HEK293T (cell line): Measurements from ENCODE around the gene WNK2.

Source experiments
- CTCF ChIA-PET: fragments of 350-600 bp; formaldehyde crosslinking; extraction: SDS; loops from one replicate; lab custom pipeline; 2021; ENCODE audit warnings: antibody characterized with exemption, inconsistent platforms; lab: Yijun Ruan, JAX
- POLR2A ChIA-PET: fragments of 350-600 bp; formaldehyde crosslinking; extraction: SDS; loops from one replicate; lab custom pipeline; 2020; ENCODE audit warnings: antibody characterized with exemption, inconsistent platforms; lab: Yijun Ruan, JAX
- DNase-seq: peaks from one replicate; pipeline ENCODE4 v3.0.0; 2012; ENCODE audit warnings: mixed read lengths; ENCODE audit errors: extremely low spot score
- ARNT ChIP-seq: fragments of 450-650 bp; IDR thresholded peaks from 2 replicates; pipeline ENCODE4 v1.6.1; 2017; ENCODE audit warnings: mild to moderate bottlenecking
- BHLHE40 ChIP-seq: fragments of 450-650 bp; IDR thresholded peaks from 2 replicates; pipeline ENCODE4 v1.6.1; 2016; ENCODE audit warnings: mild to moderate bottlenecking, moderate library complexity, borderline replicate concordance
- CTBP1 ChIP-seq: fragments of 450-650 bp; IDR thresholded peaks from 2 replicates; pipeline ENCODE4 v1.6.1; 2016; ENCODE audit warnings: borderline replicate concordance
- ELF4 ChIP-seq: fragments of 450-650 bp; IDR thresholded peaks from 2 replicates; pipeline ENCODE4 v1.6.1; 2017; ENCODE audit warnings: antibody characterized with exemption
- FOXA1 ChIP-seq: fragments of 450-650 bp; IDR thresholded peaks from 2 replicates; pipeline ENCODE4 v1.6.1; 2016; ENCODE audit warnings: mild to moderate bottlenecking
- FOXK2 ChIP-seq: fragments of 450-650 bp; IDR thresholded peaks from 2 replicates; pipeline ENCODE4 v1.6.1; 2016; ENCODE audit warnings: mild to moderate bottlenecking
- FOXM1 ChIP-seq: fragments of 450-650 bp; IDR thresholded peaks from 2 replicates; pipeline ENCODE4 v1.6.1; 2017; ENCODE audit warnings: mild to moderate bottlenecking, borderline replicate concordance
- HDGF ChIP-seq: fragments of 450-650 bp; IDR thresholded peaks from 2 replicates; pipeline ENCODE4 v1.6.1; 2017; ENCODE audit warnings: antibody characterized with exemption, borderline replicate concordance
- L3MBTL2 ChIP-seq: fragments of 450-650 bp; conservative IDR thresholded peaks from 2 replicates; pipeline ENCODE4 v1.6.1; 2016; ENCODE audit warnings: mild to moderate bottlenecking
- LEF1 ChIP-seq: fragments of 450-650 bp; IDR thresholded peaks from 2 replicates; pipeline ENCODE4 v1.6.1; 2017; ENCODE audit warnings: mild to moderate bottlenecking, borderline replicate concordance
- NFRKB ChIP-seq: fragments of 450-650 bp; IDR thresholded peaks from 2 replicates; pipeline ENCODE4 v1.6.1; 2016; ENCODE audit warnings: mild to moderate bottlenecking, moderate library complexity
- SP1 ChIP-seq: fragments of 450-650 bp; IDR thresholded peaks from 2 replicates; pipeline ENCODE4 v1.6.1; 2017
- SUZ12 ChIP-seq: fragments of 450-650 bp; IDR thresholded peaks from 2 replicates; pipeline ENCODE4 v1.6.1; 2016; ENCODE audit warnings: mild to moderate bottlenecking
- TARDBP ChIP-seq: fragments of 450-650 bp; IDR thresholded peaks from 2 replicates; pipeline ENCODE4 v1.6.1; 2016
- ZNF384 ChIP-seq: fragments of 450-650 bp; IDR thresholded peaks from 2 replicates; pipeline ENCODE4 v1.6.1; 2016
- TF ChIP-seq, protein P1 (sequence below): fragments of 450-650 bp; IDR thresholded peaks from 2 replicates; pipeline ENCODE4 v1.6.1; 2016

WNK2 gene

DNA sequence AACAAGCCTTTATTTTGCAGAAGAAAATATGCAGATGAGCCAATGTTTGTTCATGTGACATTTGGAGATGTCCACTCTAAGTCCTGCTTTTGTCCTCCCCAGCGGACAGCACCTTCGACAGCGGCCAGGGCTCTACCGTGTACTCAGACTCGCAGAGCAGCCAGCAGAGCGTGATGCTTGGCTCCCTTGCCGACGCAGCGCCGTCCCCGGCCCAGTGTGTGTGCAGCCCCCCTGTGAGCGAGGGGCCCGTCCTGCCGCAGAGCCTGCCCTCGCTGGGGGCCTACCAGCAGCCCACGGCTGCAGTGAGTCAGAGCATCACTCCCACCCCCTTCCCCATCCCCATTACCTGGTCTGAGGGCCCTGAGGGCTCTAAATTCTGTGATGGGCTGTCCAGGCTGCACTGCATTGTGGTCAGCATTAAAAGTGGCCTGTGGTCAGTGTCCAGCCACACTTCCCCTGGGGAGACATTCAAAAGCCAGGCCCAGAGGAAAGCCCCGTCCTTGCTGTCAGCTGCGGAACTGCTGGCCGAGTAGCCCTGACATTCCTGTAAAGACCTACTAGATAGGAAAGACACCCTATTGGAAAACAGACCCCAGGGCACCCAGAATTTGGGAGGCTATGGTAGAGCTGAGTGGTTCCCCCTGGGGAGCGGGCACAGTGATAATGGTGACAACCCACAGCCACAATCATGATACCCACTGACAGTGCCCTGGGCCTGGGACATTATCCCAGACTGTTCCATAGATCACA, 69.0 kb downstream of the WNK2 start:
- no peak for DNase-seq
- CTCF ChIA-PET: interaction anchor here (0.7 kb wide), 1 partner anchor 17 kb away, joined by 3 read pairs; no protein-coding TSS in a partner anchor
- POLR2A ChIA-PET: no interaction called here
- TF ChIP-seq L3MBTL2: no peak
- TF ChIP-seq SP1: no peak
- TF ChIP-seq HDGF: no peak
- TF ChIP-seq SUZ12: no peak
- TF ChIP-seq ZNF384: no peak
- no peak for TF ChIP-seq FOXM1
- TF ChIP-seq FOXK2: no peak
- TF ChIP-seq LEF1: no peak
- no peak for TF ChIP-seq NFRKB
- no peak for TF ChIP-seq BHLHE40
- no peak for TF ChIP-seq CTBP1
- TF ChIP-seq TARDBP: no peak
- no peak for TF ChIP-seq ELF4
- no peak for TF ChIP-seq ARNT
- no peak for TF ChIP-seq FOXA1

DNA sequence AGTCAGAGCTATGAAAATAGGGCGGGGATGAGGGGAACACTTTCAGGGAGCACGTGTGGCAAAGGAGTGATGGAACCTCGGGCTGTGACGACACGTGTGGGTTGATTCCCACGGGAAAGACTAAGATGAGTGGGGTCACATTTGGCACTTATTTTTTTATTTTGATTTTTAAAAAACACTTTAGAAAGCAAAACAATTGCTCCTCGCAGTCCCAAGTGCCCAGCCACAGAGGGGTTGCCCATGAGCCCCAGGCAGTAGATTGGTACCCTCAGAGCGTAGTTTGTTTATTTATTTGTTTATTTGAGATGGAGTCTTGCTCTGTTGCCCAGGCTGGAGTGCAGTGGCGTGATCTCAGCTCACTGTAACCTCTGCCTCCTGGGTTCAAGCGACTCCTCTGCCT, 69.7 kb downstream of the WNK2 start:
- ChIA-PET POLR2A (no interaction called here), CTCF (interaction anchor here (0.7 kb wide), 1 partner anchor 17 kb away, joined by 3 read pairs; no protein-coding TSS in a partner anchor)
- no peak for TF ChIP-seq TARDBP
- TF ChIP-seq FOXA1: no peak
- TF ChIP-seq L3MBTL2: no peak
- TF ChIP-seq, protein P1, sequence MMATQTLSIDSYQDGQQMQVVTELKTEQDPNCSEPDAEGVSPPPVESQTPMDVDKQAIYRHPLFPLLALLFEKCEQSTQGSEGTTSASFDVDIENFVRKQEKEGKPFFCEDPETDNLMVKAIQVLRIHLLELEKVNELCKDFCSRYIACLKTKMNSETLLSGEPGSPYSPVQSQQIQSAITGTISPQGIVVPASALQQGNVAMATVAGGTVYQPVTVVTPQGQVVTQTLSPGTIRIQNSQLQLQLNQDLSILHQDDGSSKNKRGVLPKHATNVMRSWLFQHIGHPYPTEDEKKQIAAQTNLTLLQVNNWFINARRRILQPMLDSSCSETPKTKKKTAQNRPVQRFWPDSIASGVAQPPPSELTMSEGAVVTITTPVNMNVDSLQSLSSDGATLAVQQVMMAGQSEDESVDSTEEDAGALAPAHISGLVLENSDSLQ: no peak
- no peak for TF ChIP-seq LEF1
- no peak for TF ChIP-seq HDGF
- no peak for TF ChIP-seq FOXM1
- TF ChIP-seq SP1: no peak
- DNase-seq: no peak

DNA sequence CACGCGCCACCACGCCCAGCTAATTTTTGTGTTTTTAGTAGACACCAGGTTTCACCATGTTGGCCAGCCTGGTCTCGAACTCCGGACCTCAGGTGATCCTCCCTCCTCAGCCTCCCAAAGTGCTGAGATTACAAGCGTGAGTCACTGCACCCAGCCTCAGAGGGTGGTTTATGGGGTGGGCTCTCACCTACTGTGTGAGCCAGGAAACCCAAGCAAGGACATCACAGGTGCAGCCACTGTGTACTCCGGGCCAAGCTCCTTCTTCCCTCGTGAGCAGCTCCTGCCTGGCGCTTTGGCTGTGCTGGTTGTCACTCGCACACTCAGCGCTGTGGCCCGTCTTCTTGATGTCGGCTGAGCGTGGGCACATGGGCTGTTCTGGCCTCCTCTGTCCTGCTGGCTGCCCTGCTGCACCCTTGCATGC, 70.1 kb downstream of the WNK2 start:
- ChIA-PET CTCF (no interaction called here), POLR2A (no interaction called here)
- no peak for DNase-seq
- TF ChIP-seq LEF1 (no peak), TARDBP (no peak), FOXA1 (no peak)

DNA sequence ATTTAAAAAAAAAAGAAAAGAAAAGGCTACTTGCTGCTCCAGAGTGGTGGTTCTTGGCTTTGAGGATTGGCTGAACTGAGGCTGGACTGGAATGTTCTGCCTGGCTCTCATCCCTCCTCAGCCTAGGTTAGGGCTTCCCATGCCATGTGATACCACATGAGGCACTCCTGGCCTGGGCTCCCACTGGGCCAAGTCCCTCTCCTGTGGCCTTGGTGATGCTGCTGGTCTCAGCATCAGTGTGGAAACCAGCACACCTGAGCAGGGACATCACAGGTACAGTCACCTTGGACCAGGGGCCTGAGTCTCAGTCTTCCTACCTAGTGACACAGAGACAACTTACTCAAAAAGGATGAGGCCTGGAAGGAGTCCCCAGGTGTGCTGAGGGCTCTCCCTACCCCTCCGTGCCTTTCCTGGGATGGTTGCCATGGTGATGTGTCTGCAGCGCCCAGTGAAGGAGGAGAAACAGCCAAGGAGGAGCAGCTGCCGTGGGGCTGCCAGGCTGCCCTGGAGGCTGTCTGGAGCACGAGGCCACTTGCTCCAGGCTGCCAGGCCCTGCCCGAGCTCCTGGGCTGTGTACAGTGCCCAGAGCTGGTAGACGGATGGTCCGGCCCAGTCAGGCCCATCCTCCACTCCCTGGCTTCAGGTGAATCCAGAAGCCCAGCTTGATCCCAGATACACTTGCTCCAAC, 71.0 kb downstream of the WNK2 start:
- CTCF ChIA-PET: interaction anchor here (0.6 to 0.9 kb wide), 2 partner anchors 18 to 101 kb away, joined by 3 read pairs; no protein-coding TSS in a partner anchor
- TF ChIP-seq FOXA1: no peak
- no peak for TF ChIP-seq ZNF384
- no peak for TF ChIP-seq FOXM1
- TF ChIP-seq ELF4: no peak
- TF ChIP-seq L3MBTL2: no peak
- no peak for TF ChIP-seq FOXK2
- TF ChIP-seq HDGF: no peak
- DNase-seq: no peak
- POLR2A ChIA-PET: no interaction called here

DNA sequence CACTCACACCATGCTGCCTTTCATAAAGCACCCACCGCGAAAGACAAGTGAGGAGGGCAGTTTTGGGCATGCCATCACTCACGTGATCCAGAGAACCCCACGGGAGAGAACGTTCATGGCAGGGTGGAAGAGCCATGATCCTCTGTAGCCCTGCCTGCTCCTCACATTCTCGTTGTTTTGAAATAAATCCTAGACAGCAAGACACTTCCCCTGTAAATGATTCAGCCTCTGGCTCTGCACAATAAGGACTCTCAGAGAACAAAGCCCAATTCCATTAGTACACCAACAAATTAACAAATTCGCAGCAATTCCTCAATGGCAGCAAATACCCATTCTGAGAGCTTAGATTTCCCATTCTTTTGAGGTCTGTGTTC, 71.5 kb downstream of the WNK2 start:
- no peak for DNase-seq
- TF ChIP-seq HDGF (no peak), LEF1 (no peak), ZNF384 (no peak), CTBP1 (no peak), SUZ12 (no peak), TARDBP (no peak), L3MBTL2 (no peak), FOXM1 (no peak), BHLHE40 (no peak), SP1 (no peak), FOXK2 (no peak)
- ChIA-PET POLR2A (no interaction called here), CTCF (interaction anchor here (0.6 to 0.9 kb wide), 2 partner anchors 17 to 101 kb away, joined by 3 read pairs; no protein-coding TSS in a partner anchor)

DNA sequence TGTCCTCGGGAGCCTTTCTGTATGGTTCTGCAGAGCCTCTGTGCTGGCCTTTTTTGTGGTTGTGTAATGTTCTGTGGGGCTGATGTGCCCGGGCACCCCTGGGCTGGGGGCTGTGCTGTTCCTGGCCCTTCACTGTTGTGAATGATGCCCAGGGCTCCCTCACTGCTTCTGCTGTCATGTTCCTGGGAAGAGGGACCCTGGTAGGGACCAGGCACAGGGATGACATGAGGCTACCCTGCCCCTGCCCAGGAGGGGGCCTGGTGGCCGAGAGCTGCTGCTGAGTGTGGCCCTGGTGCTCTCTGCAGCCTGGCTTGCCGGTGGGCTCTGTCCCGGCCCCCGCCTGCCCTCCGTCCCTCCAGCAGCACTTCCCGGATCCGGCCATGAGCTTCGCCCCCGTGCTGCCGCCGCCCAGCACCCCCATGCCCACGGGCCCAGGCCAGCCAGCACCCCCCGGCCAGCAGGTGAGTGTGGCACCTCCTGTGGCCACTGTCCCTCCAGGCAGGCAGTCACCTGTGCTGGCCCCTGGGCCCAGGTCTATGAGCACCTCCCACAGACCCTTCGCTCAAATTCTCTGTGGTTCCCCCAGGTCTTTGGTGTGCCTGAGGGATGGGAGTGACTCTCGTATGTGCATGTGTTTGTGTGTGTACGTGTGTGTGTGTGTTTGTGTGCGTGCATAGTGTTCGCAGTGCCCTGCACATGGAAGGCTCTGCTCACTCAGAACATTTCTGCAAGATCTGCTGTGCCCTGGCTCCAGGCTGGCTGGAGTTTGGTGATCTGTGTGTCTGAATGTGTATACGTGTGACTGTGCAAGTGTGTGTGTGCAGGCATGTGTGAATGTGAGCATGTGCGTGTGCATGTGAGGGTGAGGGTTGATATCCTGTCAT, 72.3 kb downstream of the WNK2 start:
- ChIA-PET POLR2A (no interaction called here), CTCF (no interaction called here)

More for the DNA sequence above, 72.3 kb downstream of the WNK2 start:
- DNase-seq: no peak
- TF ChIP-seq ELF4 (no peak), FOXA1 (no peak), ZNF384 (no peak), HDGF (no peak), L3MBTL2 (no peak), NFRKB (no peak), FOXK2 (no peak), CTBP1 (no peak), BHLHE40 (no peak), SUZ12 (no peak)
- TF ChIP-seq, protein P1: no peak
